ENCODE data around the gene ZACN.
A peak's percentile ranks its signal among the peaks of the same experiment; 100 is the strongest.
"Not testable (repeated sequence)": the region's sequence is repeated elsewhere in the genome, so short reads cannot be mapped to it uniquely, and the experiment has no call there.

ZACN gene

GRCh38 chr17:76078860-76079534 lies at the start of gene ZACN:
ZACN (plus strand) TSS chr17:76079182; CDS start chr17:76079265, 83 bp downstream.
- no peak for DNase-seq

- DNase-seq = no peak
Measured at GRCh38 chr17:76032073-76032779, 46.8 kb upstream of the ZACN start.

- no peak for DNase-seq
Measured at GRCh38 chr17:76032780-76033108, 46.2 kb upstream of the ZACN start.

GRCh38 chr17:76033139-76033538 lies 45.8 kb upstream of the ZACN start:
- DNase-seq = no peak

- DNase-seq = no peak
Measured at GRCh38 chr17:76034428-76035350, 44.3 kb upstream of the ZACN start.

- DNase-seq = no peak
Measured at GRCh38 chr17:76036497-76037261, 42.3 kb upstream of the ZACN start.

- DNase-seq = no peak
Measured at GRCh38 chr17:76038050-76038449, 40.9 kb upstream of the ZACN start.

- DNase-seq = no peak
Measured at GRCh38 chr17:76039121-76039520, 39.9 kb upstream of the ZACN start.

- no peak for DNase-seq
Measured at GRCh38 chr17:76040376-76040775, 38.6 kb upstream of the ZACN start.

GRCh38 chr17:76042868-76043267 lies 36.1 kb upstream of the ZACN start:
- not testable (repeated sequence) for DNase-seq

GRCh38 chr17:76044475-76045007 lies 34.4 kb upstream of the ZACN start:
- DNase-seq = not testable (repeated sequence)

- DNase-seq = no peak
Measured at GRCh38 chr17:76046064-76046463, 32.9 kb upstream of the ZACN start.

- DNase-seq = no peak
Measured at GRCh38 chr17:76048025-76048605, 30.9 kb upstream of the ZACN start.

- DNase-seq = peak; percentile 26
Measured at GRCh38 chr17:76048711-76049110, 30.3 kb upstream of the ZACN start.

- DNase-seq = no peak
Measured at GRCh38 chr17:76049239-76049638, 29.7 kb upstream of the ZACN start.

- no peak for DNase-seq
Measured at GRCh38 chr17:76049836-76050537, 29.0 kb upstream of the ZACN start.

GRCh38 chr17:76050538-76051467 lies 28.2 kb upstream of the ZACN start:
- DNase-seq = no peak

- DNase-seq = no peak
Measured at GRCh38 chr17:76051561-76051960, 27.4 kb upstream of the ZACN start.

- DNase-seq = no peak
Measured at GRCh38 chr17:76053246-76054111, 25.5 kb upstream of the ZACN start.

All from CD4-positive, alpha-beta T cell treated with Interleukin-10 for 1 hour (primary cell).